HEK293 (cell line): ENCODE data around the gene ABCA2.

ENCODE experiments used
- CTCF ChIA-PET: fragments of 350-600 bp; formaldehyde crosslinking; extraction: SDS; loops from one replicate; lab custom pipeline; 2021; ENCODE audit warnings: antibody characterized with exemption; lab: Yijun Ruan, JAX
- POLR2A ChIA-PET: fragments of 300-600 bp; formaldehyde crosslinking; extraction: SDS; loops from one replicate; lab custom pipeline; 2020; ENCODE audit warnings: antibody characterized with exemption, inconsistent platforms; lab: Yijun Ruan, JAX
- H3K27ac ChIP-seq: fragments of 200-500 bp; sonication (Bioruptor generic); 2 replicates; pipeline ENCODE4 v1.5.1; 2014; ENCODE audit warnings: low read depth, low read length, control low read depth, inconsistent platforms; ENCODE audit errors: extremely low read depth
- H3K36me3 ChIP-seq, 2 experiments: fragments of 200-500 bp in 1 of 2; sonication (Bioruptor generic) in 1 of 2; 1 replicate in 1 of 2; 2 replicates in 1 of 2; pipeline ENCODE4 v1.5.1; 2014 to 2017; ENCODE audit warnings: inconsistent platforms in 2 of 2, low read length in 2 of 2; ENCODE audit not compliant: control insufficient read depth in 2 of 2, insufficient read depth in 1 of 2
- H3K4me1 ChIP-seq: fragments of 200-500 bp; sonication (Bioruptor generic); 2 replicates; pipeline ENCODE4 v1.5.1; 2014; ENCODE audit warnings: mild to moderate bottlenecking, low read length, inconsistent platforms; ENCODE audit not compliant: control insufficient read depth, insufficient read depth
- H3K4me3 ChIP-seq: 2 replicates; pipeline ENCODE4 v1.5.1; 2011; ENCODE audit warnings: low read depth, mild to moderate bottlenecking, control low read depth, low read length, moderate library complexity
- H3K9me3 ChIP-seq: fragments of 200-500 bp; sonication (Bioruptor generic); 2 replicates; pipeline ENCODE4 v1.5.1; 2014; ENCODE audit warnings: low read depth, low read length, inconsistent platforms; ENCODE audit not compliant: control insufficient read depth, insufficient read depth
- EGR2 ChIP-seq: fragments of 450-650 bp; formaldehyde crosslinking; IDR thresholded peaks from 2 replicates; pipeline ENCODE4 v1.5.1; 2016; ENCODE audit warnings: low read depth, missing biosample characterization, missing genetic modification characterization
- GLI4 ChIP-seq: fragments of 450-650 bp; formaldehyde crosslinking; IDR thresholded peaks from 2 replicates; pipeline ENCODE4 v1.5.1; 2016; ENCODE audit warnings: missing biosample characterization, missing genetic modification characterization
- GLIS1 ChIP-seq: fragments of 450-650 bp; formaldehyde crosslinking; IDR thresholded peaks from 2 replicates; pipeline ENCODE4 v1.5.1; 2016; ENCODE audit warnings: missing biosample characterization, missing genetic modification characterization
- GLIS2 ChIP-seq: fragments of 450-650 bp; formaldehyde crosslinking; IDR thresholded peaks from 2 replicates; pipeline ENCODE4 v1.5.1; 2016; ENCODE audit warnings: missing biosample characterization, missing genetic modification characterization
- KLF1 ChIP-seq: fragments of 450-650 bp; formaldehyde crosslinking; IDR thresholded peaks from 2 replicates; pipeline ENCODE4 v1.5.1; 2016; ENCODE audit warnings: missing biosample characterization, missing genetic modification characterization
- KLF17 ChIP-seq: fragments of 450-650 bp; formaldehyde crosslinking; IDR thresholded peaks from 2 replicates; pipeline ENCODE4 v1.5.1; 2016; ENCODE audit warnings: missing biosample characterization, missing genetic modification characterization
- SP2 ChIP-seq: fragments of 450-650 bp; formaldehyde crosslinking; IDR thresholded peaks from 2 replicates; pipeline ENCODE4 v1.5.1; 2016; ENCODE audit warnings: missing biosample characterization, missing genetic modification characterization
- SP7 ChIP-seq: fragments of 450-650 bp; formaldehyde crosslinking; IDR thresholded peaks from 2 replicates; pipeline ENCODE4 v1.5.1; 2016; ENCODE audit warnings: missing biosample characterization, missing genetic modification characterization
- ZBTB10 ChIP-seq: fragments of 450-650 bp; formaldehyde crosslinking; IDR thresholded peaks from 2 replicates; pipeline ENCODE4 v1.5.1; 2016; ENCODE audit warnings: missing biosample characterization, missing genetic modification characterization
- ZBTB17 ChIP-seq: fragments of 450-650 bp; formaldehyde crosslinking; IDR thresholded peaks from 2 replicates; pipeline ENCODE4 v1.5.1; 2016; ENCODE audit warnings: missing biosample characterization, missing genetic modification characterization
- ZFHX2 ChIP-seq: fragments of 450-650 bp; formaldehyde crosslinking; conservative IDR thresholded peaks from 2 replicates; pipeline ENCODE4 v1.5.1; 2016; ENCODE audit warnings: missing biosample characterization, missing genetic modification characterization
- ZIC2 ChIP-seq: fragments of 450-650 bp; formaldehyde crosslinking; IDR thresholded peaks from 2 replicates; pipeline ENCODE4 v1.5.1; 2016; ENCODE audit warnings: missing biosample characterization, missing genetic modification characterization
- ZNF398 ChIP-seq: fragments of 450-650 bp; formaldehyde crosslinking; IDR thresholded peaks from 2 replicates; pipeline ENCODE4 v1.5.1; 2017; ENCODE audit warnings: missing biosample characterization, missing genetic modification characterization
- ZNF449 ChIP-seq: fragments of 450-650 bp; formaldehyde crosslinking; IDR thresholded peaks from 2 replicates; pipeline ENCODE4 v1.5.1; 2017; ENCODE audit warnings: missing biosample characterization, mild to moderate bottlenecking, missing genetic modification characterization, moderate library complexity
- ZNF600 ChIP-seq: fragments of 450-650 bp; formaldehyde crosslinking; IDR thresholded peaks from 2 replicates; pipeline ENCODE4 v1.5.1; 2016; ENCODE audit warnings: missing biosample characterization, missing genetic modification characterization
- ZNF629 ChIP-seq: fragments of 450-650 bp; formaldehyde crosslinking; IDR thresholded peaks from 2 replicates; pipeline ENCODE4 v1.5.1; 2017; ENCODE audit warnings: missing biosample characterization, missing genetic modification characterization
- ZNF701 ChIP-seq: fragments of 450-650 bp; formaldehyde crosslinking; IDR thresholded peaks from 2 replicates; pipeline ENCODE4 v1.5.1; 2016; ENCODE audit warnings: missing biosample characterization, missing genetic modification characterization

ABCA2 gene

GRCh38 chr9:137055385-137056364, 27.6 kb upstream of the ABCA2 start:
- Histone ChIP-seq H3K36me3 (no peaks in the 10 kb centered on the region), H3K27ac (no peak overlapping the region), H3K9me3 (no peaks in the 10 kb centered on the region), H3K4me3 (no peak overlapping the region), H3K4me1 (no peaks in the 10 kb centered on the region)
- TF ChIP-seq ZFHX2 (tag by site-specific recombination) (peak; percentile 57; the same call in 1 of the 2 replicates), ZNF449 (tag by site-specific recombination) (peak; percentile 67), ZNF701 (no peak), GLIS2 (tag by site-specific recombination) (peak; percentile 56; the same call in 1 of the 2 replicates), KLF17 (tag by site-specific recombination) (no peak), SP2 (tag by site-specific recombination) (0 out of 2 replicates have a peak, but pooled peaks have one; percentile 25), GLI4 (no peak), KLF1 (tag by site-specific recombination) (peak; percentile 85), SP7 (tag by site-specific recombination) (0 out of 2 replicates have a peak, but pooled peaks have one; percentile 11), ZNF398 (tag by site-specific recombination) (peak; percentile 50), ZNF629 (no peak), ZNF600 (peak; percentile 17; the same call in 1 of the 2 replicates), ZIC2 (tag by site-specific recombination) (peak; percentile 82), GLIS1 (tag by site-specific recombination) (peak; percentile 29; the same call in 1 of the 2 replicates), ZBTB17 (tag by site-specific recombination) (peak; percentile 62), ZBTB10 (tag by site-specific recombination) (no peak), EGR2 (tag by site-specific recombination) (0 out of 2 replicates have a peak, but pooled peaks have one; percentile 16)
- ChIA-PET POLR2A (interaction anchor here (0.7 to 1.0 kb wide), 4 partner anchors 15 to 145 kb away, joined by 3 to 8 read pairs (median 4); partner anchors contain the start of genes MAN1B1, SAPCD2 and TPRN), CTCF (interaction anchor here (0.6 to 10.1 kb wide), 6 partner anchors 9 to 268 kb away, joined by 4 to 166 read pairs (median 6); partner anchors contain the start of genes NPDC1 and SAPCD2)
